Activated CD8-positive, alpha-beta memory T cell treated with anti-CD3 and anti-CD28 coated beads for 24 hours (primary cell): ENCODE measurements around the gene PIN4.
A peak's percentile ranks its signal among the peaks of the same experiment; 100 is the strongest.
"Not testable (repeated sequence)": the region's sequence is repeated elsewhere in the genome, so short reads cannot be mapped to it uniquely, and the experiment has no call there.

ENCODE experiments used
- DNase-seq: peaks from one replicate; pipeline ENCODE4 v3.0.0-alpha.2; 2020

The PIN4 gene

DNA sequence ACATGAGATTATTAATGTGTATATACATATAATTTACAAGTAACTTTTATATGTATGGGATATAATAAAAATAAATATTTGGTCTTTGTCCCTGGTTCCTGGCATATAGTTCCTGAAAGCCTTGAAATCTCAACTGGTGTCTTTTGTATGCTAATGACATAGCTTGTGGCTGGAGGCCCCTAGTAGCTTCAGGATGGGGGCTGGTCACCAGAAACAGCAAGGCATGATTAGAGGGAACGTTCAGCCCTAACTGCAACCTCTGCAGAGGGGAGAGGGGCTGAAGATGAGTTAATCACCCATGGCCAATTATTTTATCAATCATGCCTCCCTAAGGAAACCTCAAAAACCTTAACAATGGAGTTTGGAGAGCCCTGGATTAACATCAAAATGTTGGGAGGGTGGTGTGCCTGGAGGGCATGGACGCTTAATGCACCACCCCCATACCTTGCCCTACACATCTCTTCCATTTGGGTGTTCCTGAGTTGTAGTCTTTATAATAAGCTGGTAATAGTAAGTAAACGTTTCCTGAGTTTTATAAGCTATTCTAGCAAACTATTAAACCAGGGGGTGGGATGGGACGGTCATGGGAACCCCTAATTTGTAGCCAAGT, 21.3 kb downstream of the PIN4 start:
- DNase-seq = no peak

DNA sequence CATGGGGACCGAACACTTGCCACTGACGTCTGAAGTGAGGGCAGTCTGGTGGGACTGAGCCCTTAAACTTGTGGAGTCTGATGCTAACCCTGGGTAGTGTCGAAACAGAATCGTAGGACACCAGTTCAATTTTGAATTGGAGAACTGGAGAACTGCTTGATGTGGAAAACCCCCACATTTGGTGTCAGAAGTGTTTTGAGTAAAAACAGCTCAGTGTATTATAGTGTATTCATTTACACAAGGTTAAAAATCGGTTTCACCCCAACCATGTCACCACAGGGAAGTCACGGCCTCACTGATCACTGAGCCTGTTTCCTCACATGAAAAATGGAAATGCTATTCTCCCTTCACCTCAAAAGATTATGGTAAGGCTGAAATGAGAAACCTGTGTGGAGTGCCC, 21.9 kb downstream of the PIN4 start:
- DNase-seq = no peak

DNA sequence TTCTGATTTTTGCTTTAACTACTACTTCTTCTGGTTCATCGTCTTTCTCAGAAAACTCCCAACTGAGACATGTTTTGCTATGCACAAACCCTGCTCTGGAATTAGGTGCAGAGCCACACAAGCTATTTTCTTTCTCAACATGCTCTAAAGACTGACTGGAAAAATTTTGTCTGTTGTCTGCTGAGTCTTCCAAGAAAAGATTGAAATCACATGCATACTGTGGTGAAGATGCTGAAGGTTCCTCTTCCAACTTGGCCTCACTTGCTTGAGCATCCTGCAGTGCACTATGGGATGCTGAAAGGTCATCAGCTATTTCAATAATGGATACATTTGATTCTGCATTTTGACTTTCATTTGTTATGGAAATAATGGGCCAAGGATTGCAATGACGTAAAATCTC, 24.1 kb downstream of the PIN4 start:
- no peak for DNase-seq

DNA sequence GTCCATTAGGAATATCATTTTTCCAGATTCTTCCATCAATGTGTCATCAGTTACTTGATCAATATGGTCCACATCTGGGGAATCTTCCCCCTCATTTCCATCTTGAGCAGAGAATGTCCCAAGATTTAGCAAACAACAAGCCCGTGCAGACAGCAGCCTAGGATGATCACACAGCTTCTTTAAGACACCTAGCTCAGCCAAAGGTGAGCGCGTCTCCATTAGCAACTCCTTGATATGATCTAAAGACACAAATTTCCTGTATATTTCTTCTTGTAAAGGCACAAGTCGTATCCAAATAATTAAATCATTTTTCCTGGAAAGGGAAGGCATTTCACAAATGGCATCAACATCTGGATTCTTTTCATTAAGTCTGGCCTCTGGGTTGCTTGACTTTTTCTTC, 25.8 kb downstream of the PIN4 start:
- no peak for DNase-seq

DNA sequence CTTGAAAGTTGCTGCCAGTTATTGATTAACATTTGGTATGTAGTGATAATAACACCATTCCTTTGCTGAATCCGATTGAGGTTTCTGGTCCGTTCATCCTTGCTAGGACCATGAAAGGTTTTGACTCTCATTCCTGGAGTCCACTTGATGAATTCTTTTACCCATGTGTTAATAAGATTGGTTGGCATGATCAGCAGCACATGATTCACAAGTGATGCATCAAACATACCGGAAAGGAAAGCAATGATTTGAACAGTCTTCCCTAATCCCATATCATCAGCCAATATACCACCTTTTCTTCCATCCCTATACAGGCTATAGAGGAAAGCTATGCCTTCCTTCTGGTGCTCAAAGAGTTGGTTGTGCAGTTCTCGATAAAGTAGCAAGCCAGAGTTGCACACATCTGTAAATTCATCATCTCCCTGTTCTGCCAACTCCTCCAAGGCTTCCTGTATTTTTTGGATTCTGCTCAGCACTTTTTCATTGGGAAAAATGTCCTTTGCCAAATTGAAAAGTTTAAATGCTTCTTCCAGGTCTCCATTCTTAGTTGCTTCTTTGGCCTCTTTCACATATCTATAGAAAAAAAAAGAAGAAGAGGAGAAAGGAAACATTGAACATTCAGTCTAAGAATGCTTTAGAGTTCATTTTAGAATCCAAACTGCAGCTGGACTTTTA, 26.7 kb downstream of the PIN4 start:
- no peak for DNase-seq

DNA sequence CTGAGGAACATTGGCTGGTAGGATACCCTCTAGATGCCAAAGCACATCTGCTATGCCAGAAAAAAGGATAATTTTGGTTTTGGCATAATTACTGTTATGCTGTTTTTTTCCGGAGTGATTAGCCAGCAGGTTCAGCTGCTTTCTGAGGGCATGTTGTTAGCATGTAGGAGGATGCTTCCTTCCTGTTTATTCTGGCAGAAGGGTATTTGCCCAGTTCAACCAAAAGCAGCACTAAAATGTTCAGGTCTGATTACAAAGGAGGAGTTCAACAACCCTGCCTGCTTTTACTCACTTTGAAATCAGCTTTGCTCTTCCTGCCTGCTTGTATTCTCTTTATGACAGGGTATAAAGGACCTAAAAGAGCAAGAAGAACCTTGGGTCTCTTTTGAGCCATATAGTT, 35.4 kb downstream of the PIN4 start:
- DNase-seq = no peak

DNA sequence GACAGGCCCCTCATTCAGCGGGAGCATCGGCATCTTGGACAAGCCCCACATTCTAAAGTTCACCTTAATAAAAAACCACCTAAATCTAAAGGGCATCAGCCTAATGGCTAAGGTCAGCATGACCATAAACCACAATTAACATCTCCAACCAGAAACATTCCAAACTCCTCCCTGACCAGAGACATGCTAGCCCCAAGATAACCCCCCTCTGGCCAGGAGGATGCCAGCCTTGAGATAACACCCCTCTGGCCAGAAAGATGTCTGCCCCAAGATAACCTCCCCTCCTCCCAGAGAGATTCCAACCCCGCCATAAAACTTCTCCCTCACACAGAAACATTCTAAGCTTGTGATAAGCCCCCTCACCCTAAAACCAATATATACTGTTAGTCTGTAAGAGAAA, 38.8 kb downstream of the PIN4 start:
- DNase-seq = not testable (repeated sequence)

DNA sequence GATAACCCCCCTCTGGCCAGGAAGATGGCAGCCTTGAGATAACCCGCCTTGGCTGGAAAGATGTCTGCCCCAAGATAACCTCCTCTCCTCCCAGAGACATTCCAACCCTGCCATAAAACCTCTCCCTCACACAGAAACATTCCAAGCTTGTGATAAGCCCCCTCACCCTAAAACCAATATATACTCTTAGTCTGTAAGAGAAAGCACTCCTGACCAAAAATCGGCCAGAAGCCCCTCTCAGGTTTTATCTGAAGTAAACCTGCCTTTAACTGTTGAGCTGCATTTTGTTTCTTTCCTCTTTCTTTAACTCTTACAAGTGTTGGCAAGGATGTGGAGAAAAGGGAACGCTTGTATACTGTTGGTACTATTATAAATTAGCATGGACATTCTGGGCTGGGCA, 48.7 kb downstream of the PIN4 start:
- DNase-seq = no peak

DNA sequence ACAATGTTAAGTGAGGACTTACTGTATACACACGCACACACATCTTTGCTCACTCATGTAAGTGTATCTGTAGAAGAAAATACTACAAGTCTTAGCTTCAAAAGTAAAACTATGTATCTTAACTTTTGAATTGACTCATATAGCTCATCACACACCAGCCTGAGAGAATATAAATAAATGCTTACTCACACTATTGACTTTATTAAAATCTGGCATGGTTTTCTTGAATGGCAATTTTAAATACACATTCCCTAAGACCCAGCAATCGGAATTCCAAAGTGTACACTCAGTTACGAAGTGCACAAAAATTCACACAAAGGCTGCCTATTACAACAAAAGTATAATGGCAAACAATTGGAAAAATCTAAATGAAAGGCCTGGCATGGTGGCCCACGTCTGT, 55.3 kb downstream of the PIN4 start:
- no peak for DNase-seq

DNA sequence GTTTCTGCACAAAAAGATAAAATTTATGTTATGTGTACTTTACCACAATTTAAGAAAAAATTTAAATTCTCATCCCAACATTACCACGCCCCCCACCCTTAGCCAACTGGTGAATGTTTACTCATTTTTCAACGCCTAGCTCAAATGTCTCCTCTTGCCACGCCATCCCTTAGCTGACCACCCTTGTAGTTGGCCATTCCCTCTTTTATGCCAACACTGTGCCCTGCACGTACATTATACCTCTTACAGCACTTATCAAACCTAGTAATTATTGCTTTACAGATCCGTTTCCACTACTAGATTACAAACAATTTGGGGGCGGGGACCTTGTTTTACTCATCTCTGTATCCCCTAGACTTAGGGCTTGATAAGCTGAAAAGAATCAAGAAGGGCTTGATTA, 56.6 kb downstream of the PIN4 start:
- DNase-seq = no peak

DNA sequence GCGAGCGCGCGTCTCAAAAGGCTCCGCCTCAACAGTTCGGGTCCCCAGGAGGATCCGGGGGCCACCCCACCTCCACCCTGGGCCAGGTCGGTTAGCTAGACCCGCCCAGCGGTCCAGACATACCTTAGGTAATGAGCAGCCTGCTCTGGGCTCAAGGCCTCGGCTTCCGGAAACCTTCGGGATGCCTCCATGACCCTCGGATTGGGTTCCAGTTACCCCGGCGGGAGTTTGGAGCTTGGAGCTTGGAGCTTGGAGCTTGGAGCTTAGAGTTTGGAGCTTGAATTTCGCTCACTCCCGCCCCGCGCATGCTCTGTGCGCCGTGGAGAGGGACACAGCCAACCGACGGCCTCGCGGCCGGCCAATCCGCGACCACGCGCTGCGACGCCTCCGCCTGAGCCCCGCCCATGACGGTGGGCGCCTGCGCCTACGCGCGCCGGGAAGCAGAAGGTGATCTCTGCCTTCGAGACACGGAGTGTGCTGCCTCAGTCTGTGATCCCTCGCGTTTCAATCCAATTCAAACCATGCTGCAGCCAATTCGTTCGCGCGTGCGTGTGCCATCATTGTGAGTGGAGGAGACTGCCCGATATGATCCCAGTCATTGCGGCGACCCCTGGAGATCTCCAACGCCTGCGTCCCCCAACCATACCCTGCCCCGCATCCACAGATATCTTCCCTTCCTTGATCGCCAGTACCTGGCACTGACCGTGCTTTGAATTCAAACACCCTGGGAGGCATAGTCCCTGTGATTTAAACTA, 57.3 kb downstream of the PIN4 start, which contains the start of gene ERCC6L:
TSS of gene ERCC6L (minus strand) at position 307 of the 755 bp plus-strand sequence. CDS start at position 191, 116 bp downstream.
- DNase-seq = peak; percentile 91

DNA sequence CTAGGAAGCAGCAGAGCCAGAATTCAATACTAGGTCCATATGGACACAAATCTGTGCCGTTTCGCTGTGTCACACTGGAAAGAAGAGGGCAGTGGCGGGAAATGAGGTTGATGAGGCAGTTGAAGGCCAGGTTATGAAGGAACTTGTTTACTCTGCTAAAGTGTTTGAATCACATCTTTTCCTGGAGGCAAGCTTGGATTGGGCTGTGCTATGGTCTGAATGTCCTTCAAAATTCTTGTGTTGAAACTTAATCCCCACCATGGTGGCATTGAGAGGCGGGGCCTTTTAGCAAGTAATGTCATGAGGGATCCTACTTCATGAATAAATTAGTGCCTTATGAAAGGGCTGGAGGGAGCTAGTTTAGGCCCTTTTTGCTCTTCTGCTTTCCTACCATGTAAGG, 59.4 kb downstream of the PIN4 start:
- no peak for DNase-seq

DNA sequence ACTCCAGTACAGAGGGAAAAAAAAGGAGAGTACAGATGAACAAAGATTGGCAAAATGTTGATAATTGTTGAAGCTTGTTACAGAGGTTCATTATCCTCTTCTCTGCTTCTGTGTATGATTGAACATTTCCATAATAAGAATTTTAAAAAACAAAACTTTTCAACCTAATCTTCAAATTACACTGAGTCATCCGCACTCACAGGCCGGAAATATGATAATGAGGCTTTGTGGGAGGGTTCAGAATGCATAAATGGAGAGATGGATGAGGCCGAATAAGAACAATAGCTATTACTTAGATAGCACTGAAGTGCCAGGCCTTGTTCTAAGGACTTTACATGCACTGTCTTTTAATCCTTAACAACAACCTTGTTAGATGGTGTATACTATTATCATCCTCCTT, 61.9 kb downstream of the PIN4 start:
- DNase-seq = no peak

DNA sequence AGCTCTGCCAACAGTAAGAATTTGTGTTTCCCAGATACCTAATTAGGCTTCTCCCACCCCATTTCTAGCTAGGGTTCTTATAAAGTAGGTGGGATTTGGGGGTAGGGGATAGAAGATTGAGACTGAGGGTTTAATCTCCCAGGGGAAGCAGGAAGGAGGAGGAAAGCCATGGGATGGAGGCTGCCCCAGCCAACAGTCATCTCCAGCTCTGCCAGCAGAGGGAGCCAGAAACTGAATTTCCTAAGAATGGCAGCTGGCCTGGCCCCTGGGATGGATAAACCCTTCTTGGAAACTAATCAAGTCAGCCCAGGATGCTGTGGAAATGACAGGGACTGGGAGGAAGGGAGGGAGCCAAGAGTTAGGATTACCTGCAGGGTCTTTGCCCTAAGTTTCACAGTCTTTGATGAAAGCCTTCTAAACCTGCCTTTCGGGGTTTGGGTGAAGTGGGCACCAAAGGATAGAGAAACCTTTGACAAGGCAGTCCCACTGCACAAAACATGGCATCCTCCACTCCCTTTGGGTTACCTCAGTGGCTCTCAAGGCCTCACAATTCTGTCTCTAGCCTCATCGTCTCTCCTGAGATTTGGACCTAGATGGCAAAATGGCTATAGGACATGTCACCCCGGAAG, 64.0 kb downstream of the PIN4 start:
- DNase-seq = peak; percentile 76

DNA sequence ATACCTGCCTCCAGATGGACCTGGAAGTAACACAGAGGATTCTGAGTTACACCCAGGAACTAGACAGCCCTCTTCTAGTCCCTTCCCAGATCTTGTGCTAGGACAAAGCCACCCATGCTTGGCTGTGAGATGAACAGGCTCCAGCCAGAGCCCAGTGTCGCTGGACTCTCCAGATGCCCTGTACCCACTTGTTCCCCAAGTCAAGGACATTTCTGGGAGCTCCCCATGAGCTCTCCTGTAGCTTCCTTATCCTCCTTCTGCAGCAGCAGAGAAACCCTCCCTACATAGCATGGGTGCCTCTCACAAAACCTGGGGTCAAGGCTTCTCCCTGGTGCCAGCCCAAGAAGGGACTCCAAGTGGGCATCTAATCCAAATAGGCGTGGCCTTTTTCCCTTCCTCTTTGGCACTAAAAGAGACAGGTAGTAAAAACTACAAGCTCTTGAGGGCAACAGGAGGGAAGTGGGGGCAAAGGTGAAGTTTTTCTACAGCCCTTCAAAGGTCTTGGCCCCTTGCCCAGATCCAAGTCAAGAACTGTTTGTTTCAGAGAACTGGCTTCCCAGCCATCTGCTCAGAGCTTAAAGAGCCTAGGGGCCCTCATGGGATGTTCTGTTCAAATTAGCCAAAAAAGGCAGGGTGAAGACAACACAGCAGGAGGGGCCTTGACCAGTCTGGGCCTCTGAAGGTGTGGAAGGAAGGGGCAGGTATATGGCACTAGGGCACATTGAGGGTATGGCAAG, 65.8 kb downstream of the PIN4 start:
- DNase-seq = no peak
